Lung (tissue), 12 donors: Measurements from ENCODE around the gene EXOC6B. TPM values are rescaled to one million over a fixed set of nuclear protein-coding genes. Genes with fewer than 3 reads are reported as not detected.

Experiments
- ATAC-seq: fragments of 200-7000 bp; cut with Tn5 transposase; one replicate; pipeline ENCODE4 v1.9.1; 2020; ENCODE audit warnings: moderate number of reproducible peaks; ENCODE audit not compliant: insufficient read depth, low FRiP score
- DNase-seq, 3 donors: peaks; one replicate each; pipeline ENCODE4 v3.0.0-alpha.2; 2013 to 2017
- H3K27ac ChIP-seq, 2 donors: one replicate each; pipeline ENCODE4 v1.5.1; 2013; ENCODE audit warnings: mild to moderate bottlenecking in 2 of 2, moderate library complexity in 2 of 2, control low read depth in 1 of 2, inconsistent platforms in 1 of 2, low read depth in 1 of 2, low read length in 1 of 2
- H3K27me3 ChIP-seq, 3 donors: one replicate each; pipeline ENCODE4 v1.5.1; 2013; ENCODE audit warnings: low read length in 2 of 3; ENCODE audit not compliant: control insufficient read depth in 3 of 3, insufficient read depth in 3 of 3
- H3K36me3 ChIP-seq, 4 donors: one replicate each; pipeline ENCODE4 v1.5.1; 2013; ENCODE audit warnings: low read length in 4 of 4, mild to moderate bottlenecking in 1 of 4, moderate library complexity in 1 of 4; ENCODE audit not compliant: control insufficient read depth in 4 of 4, insufficient read depth in 4 of 4
- H3K4me1 ChIP-seq, 5 donors: one replicate each; pipeline ENCODE4 v1.5.1; 2013; ENCODE audit warnings: low read length in 5 of 5, mild to moderate bottlenecking in 2 of 5, moderate library complexity in 1 of 5; ENCODE audit not compliant: control insufficient read depth in 5 of 5, insufficient read depth in 5 of 5
- H3K4me3 ChIP-seq: one replicate; pipeline ENCODE4 v1.5.1; 2013; ENCODE audit warnings: mild to moderate bottlenecking, control low read depth, moderate library complexity
- H3K9ac ChIP-seq, 2 donors: one replicate each; pipeline ENCODE4 v1.5.1; 2013; ENCODE audit warnings: low read length in 2 of 2, control low read depth in 1 of 2; ENCODE audit not compliant: insufficient read depth in 1 of 2
- H3K9me3 ChIP-seq, 4 donors: one replicate each; pipeline ENCODE4 v1.5.1; 2013; ENCODE audit warnings: low read length in 3 of 4, mild to moderate bottlenecking in 1 of 4, moderate library complexity in 1 of 4; ENCODE audit not compliant: control insufficient read depth in 4 of 4, insufficient read depth in 3 of 4
- WGBS, 2 donors: extraction: QIAGEN DNeasy Blood & Tissue Kit; methylation state at CpG; one replicate each; pipeline ENCODE4 v1.1.7; 2013; 5-methylcytosine and 5-hydroxymethylcytosine counted together
- polyA plus RNA-seq, 2 donors: library from polyadenylated mRNA; stranded (reverse); fragments of 200-250 nt; gene quantifications; one replicate each; pipeline ENCODE4 v1.2.1, GENCODE V29; 2013
- total RNA-seq, 2 donors: library from RNA; depleted of rRNA in 1 of 2; stranded (reverse); fragments of >200 nt in 1 of 2; gene quantifications; one replicate each; pipeline ENCODE4 v1.2.1, GENCODE V29; 2014 to 2021
- TF ChIP-seq, protein P1 (sequence below): IDR thresholded peaks from 2 replicates; pipeline ENCODE4 v1.5.1; 2012; ENCODE audit warnings: mild to moderate bottlenecking; ENCODE audit errors: control extremely low read depth, extremely low read depth
- donor health status: control.
- donor health status: control.
- donor health status: Bipolar disorder and iron deficiency.
- donor health status: healthy.
- donor health status: DM: yes; HTN: yes; CAD: no.

Gene EXOC6B
- total and polyA plus RNA-seq, 4 donors = 3.3 to 46.0 (median 12.7) TPM

DNA sequence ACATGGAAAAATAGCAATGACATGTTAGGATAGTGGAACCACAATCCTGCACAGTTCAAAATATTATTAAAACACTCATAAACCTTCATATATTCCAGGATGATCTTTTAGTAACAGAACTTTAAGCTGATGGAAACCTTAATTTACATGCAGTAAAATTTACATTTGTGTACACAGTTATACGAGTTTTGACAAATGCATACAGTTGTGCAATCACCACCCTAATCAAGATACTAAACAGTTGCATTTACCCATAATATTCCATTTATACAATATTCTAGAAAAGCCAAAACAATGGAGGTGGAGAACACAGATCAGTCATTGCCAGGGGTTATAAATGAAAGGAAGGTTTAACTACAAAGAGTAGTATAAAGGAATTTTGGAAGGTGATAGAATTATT lies 117.6 kb downstream of the EXOC6B start:
- DNase-seq (no peak), ATAC-seq (no peak)
- Histone ChIP-seq H3K9ac (no peak overlapping the region), H3K27me3 (no peaks in the 10 kb centered on the region), H3K4me3 (no peak overlapping the region), H3K4me1 (no peaks in the 10 kb centered on the region), H3K36me3 (peaks cover 0 to 3% (median 0%) of the 10 kb centered on the region in 4 donors), H3K9me3 (no peaks in the 10 kb centered on the region), H3K27ac (no peak overlapping the region)
- TF ChIP-seq, protein P1, sequence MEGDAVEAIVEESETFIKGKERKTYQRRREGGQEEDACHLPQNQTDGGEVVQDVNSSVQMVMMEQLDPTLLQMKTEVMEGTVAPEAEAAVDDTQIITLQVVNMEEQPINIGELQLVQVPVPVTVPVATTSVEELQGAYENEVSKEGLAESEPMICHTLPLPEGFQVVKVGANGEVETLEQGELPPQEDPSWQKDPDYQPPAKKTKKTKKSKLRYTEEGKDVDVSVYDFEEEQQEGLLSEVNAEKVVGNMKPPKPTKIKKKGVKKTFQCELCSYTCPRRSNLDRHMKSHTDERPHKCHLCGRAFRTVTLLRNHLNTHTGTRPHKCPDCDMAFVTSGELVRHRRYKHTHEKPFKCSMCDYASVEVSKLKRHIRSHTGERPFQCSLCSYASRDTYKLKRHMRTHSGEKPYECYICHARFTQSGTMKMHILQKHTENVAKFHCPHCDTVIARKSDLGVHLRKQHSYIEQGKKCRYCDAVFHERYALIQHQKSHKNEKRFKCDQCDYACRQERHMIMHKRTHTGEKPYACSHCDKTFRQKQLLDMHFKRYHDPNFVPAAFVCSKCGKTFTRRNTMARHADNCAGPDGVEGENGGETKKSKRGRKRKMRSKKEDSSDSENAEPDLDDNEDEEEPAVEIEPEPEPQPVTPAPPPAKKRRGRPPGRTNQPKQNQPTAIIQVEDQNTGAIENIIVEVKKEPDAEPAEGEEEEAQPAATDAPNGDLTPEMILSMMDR = no peak
- 83 to 86% methylated on average over 1 of the region's 1 CpG for WGBS, 2 donors

DNA sequence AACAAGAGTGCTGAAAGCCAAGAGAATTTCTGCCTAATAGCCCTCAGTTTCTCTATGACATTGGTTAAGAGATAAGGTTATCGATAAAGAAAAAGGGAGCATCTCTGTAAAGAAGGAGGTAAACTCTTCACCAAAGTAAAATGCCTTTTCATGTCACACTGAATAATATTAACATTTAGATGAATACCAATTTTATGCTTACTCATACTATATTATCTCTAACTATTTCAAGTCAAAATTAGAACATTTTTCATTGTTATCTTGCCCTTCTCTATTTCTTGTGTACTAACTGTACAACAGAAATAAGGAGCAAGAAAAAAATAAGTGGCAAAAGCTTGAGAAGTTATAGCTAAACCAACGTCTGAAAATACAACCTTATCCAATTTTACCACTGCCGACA lies 127.5 kb downstream of the EXOC6B start:
- Histone ChIP-seq H3K9me3 (no peaks in the 10 kb centered on the region), H3K4me1 (peaks cover 6 to 28% (median 13%) of the 10 kb centered on the region in 5 donors), H3K27ac (no peak overlapping the region), H3K9ac (no peak overlapping the region), H3K36me3 (peaks cover 0 to 2% (median 0%) of the 10 kb centered on the region in 4 donors), H3K4me3 (no peak overlapping the region), H3K27me3 (no peaks in the 10 kb centered on the region)
- TF ChIP-seq, protein P1 = no peak
- ATAC-seq = no peak
- DNase-seq = no peak
- WGBS, 2 donors = 90 to 98% methylated on average over 3 of the region's 3 CpGs

DNA sequence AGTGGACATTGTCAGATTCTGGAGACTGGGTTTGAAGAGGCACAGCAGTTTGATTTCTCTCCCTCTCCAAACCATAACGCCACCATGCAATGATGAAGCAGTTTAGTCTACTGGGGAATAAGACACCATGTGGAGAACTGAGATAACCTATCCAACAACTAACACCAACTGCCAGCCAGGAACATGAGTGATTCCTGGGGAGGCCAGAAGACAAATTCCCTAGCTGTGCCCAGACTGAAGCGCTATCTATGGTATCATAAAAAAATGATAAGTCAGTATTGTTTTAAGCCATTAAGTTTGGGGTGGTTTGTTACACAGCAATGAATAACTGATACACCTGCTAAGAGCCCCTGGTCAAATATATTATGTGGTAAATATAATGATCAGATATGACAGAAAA lies 129.3 kb downstream of the EXOC6B start:
- Histone ChIP-seq H3K27me3 (no peaks in the 10 kb centered on the region), H3K27ac (no peak overlapping the region), H3K9ac (no peak overlapping the region), H3K4me3 (no peak overlapping the region), H3K4me1 (peaks cover 6 to 28% (median 13%) of the 10 kb centered on the region in 5 donors), H3K9me3 (no peaks in the 10 kb centered on the region), H3K36me3 (peaks cover 0 to 2% (median 0%) of the 10 kb centered on the region in 4 donors)
- TF ChIP-seq, protein P1 = no peak
- DNase-seq (no peak), ATAC-seq (no peak)
- 96 to 98% methylated on average over 2 of the region's 2 CpGs for WGBS, 2 donors

DNA sequence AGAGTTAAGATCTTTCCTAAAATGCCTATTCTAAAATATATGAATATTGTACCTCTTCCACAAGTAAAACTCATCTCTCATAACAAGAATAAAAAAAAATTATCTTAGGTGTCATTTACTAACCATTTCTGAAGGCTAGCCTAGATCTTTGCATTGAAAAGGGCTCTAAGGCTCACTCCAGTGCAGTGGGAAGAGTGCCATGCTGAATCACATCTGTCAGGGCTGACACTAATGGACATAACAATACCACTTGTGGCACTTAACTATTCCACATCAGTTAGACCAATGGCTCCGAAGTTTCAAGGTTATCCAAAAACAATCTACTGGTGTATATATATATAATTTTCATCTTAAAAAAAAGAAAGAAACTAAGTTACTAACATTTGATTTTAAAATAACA lies 130.2 kb downstream of the EXOC6B start:
- DNase-seq = peak in 1 of 3 donors; percentile 24

More for the DNA sequence above, 130.2 kb downstream of the EXOC6B start:
- no peak overlapping the region for H3K4me3 ChIP-seq
- H3K9me3 ChIP-seq = no peaks in the 10 kb centered on the region
- TF ChIP-seq, protein P1 = no peak
- WGBS, 2 donors = 54 to 82% methylated on average over 1 of the region's 1 CpG
- H3K27me3 ChIP-seq = no peaks in the 10 kb centered on the region
- H3K27ac ChIP-seq = no peak overlapping the region
- H3K36me3 ChIP-seq = peaks cover 0 to 2% (median 0%) of the 10 kb centered on the region in 4 donors
- no peak overlapping the region for H3K9ac ChIP-seq
- H3K4me1 ChIP-seq = peaks cover 6 to 28% (median 15%) of the 10 kb centered on the region in 5 donors
- no peak for ATAC-seq
